ENCODE measurements around the gene CDK5RAP2. TPM values are rescaled to one million over a fixed set of nuclear protein-coding genes. Genes with fewer than 3 reads are reported as not detected.

The CDK5RAP2 gene
- total and polyA plus RNA-seq, 10 donors = 19.5 to 93.7 (median 61.9) TPM

DNA sequence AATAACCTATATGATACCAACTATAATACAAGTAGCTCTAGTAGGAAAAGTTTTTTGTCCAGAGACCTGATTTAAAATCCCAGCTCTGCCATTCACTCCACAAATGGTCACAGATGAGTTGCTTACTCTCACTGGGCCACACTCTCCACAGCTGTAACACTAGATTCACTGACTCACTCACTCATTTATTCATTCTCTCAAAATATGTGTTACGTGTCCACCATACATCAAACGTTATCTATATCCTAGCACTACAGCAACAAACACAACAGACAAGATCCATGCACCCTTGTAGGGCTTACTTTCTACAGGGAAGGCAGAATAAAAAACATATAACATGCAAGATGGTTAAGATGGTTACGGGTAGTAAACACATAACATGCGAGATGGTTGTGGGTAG is 146.3 kb downstream of the CDK5RAP2 start:
- peaks cover 0 to 34% (median 2%) of the 10 kb centered on the region in 6 donors for H3K4me1 ChIP-seq

DNA sequence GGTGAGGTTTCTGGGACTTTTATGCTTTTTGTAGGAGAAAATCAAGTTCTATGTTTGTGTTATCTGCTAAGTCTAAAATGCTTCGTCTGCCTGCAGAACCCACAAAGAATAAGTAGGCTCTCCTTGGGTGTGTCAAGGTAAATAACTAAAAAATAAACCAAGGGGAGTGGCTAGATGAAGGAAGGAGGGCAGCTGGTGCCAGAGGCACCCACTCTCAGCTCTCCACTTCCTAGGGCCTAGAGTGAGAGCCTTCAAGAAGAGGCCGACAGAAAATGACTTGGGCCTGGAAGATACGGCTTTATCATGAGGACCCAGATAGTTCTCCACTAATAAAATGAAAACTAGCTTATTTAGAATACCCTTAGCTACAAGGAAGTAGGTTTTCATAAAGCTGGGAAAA is 147.4 kb downstream of the CDK5RAP2 start:
- H3K27me3 ChIP-seq (replicated peaks in 1 of 7) = no peaks in the 10 kb centered on the region
- intact Hi-C loops (cut with DNase I; ENCODE audit: low total_unique reads) = no loop called here
- peaks cover 0 to 38% (median 18%) of the 10 kb centered on the region in 6 donors for H3K36me3 ChIP-seq
- DNase-seq = no peak
- peaks cover 0 to 23% (median 2%) of the 10 kb centered on the region in 6 donors for H3K4me1 ChIP-seq
- peak overlapping the region in 1 of 8 donors; percentile 10 for H3K27ac ChIP-seq
- no peaks in the 10 kb centered on the region for H3K9me3 ChIP-seq
- H3K4me3 ChIP-seq = no peak overlapping the region
- WGBS, 5 donors = 85 to 95% (median 89%) methylated on average over 3 of the region's 3 CpGs
- no peak for TF ChIP-seq POLR2AphosphoS5 (IDR thresholded peaks at IDR 0.05)
- TF ChIP-seq, protein P1, sequence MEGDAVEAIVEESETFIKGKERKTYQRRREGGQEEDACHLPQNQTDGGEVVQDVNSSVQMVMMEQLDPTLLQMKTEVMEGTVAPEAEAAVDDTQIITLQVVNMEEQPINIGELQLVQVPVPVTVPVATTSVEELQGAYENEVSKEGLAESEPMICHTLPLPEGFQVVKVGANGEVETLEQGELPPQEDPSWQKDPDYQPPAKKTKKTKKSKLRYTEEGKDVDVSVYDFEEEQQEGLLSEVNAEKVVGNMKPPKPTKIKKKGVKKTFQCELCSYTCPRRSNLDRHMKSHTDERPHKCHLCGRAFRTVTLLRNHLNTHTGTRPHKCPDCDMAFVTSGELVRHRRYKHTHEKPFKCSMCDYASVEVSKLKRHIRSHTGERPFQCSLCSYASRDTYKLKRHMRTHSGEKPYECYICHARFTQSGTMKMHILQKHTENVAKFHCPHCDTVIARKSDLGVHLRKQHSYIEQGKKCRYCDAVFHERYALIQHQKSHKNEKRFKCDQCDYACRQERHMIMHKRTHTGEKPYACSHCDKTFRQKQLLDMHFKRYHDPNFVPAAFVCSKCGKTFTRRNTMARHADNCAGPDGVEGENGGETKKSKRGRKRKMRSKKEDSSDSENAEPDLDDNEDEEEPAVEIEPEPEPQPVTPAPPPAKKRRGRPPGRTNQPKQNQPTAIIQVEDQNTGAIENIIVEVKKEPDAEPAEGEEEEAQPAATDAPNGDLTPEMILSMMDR (IDR thresholded peaks at IDR 0.05 in 8 of 11, conservative IDR thresholded peaks at IDR 0.05 in 3 of 11) = no peak
- TF ChIP-seq POLR2A (IDR thresholded peaks at IDR 0.05) = no peak

More for the DNA sequence above, 146.3 kb downstream of the CDK5RAP2 start:
- H3K4me3 ChIP-seq = no peak overlapping the region
- no peak for TF ChIP-seq POLR2AphosphoS5 (IDR thresholded peaks at IDR 0.05)
- no peak for TF ChIP-seq POLR2A (IDR thresholded peaks at IDR 0.05)
- TF ChIP-seq, protein P1 (IDR thresholded peaks at IDR 0.05 in 8 of 11, conservative IDR thresholded peaks at IDR 0.05 in 3 of 11) = no peak
- 93 to 98% (median 95%) methylated on average over 4 of the region's 4 CpGs for WGBS, 5 donors
- intact Hi-C loops (cut with DNase I; ENCODE audit: low total_unique reads) = no loop called here
- peaks cover 0 to 49% (median 23%) of the 10 kb centered on the region in 6 donors for H3K36me3 ChIP-seq
- H3K27ac ChIP-seq = no peak overlapping the region
- DNase-seq = no peak
- no peaks in the 10 kb centered on the region for H3K27me3 ChIP-seq (replicated peaks in 1 of 7)
- no peaks in the 10 kb centered on the region for H3K9me3 ChIP-seq

DNA sequence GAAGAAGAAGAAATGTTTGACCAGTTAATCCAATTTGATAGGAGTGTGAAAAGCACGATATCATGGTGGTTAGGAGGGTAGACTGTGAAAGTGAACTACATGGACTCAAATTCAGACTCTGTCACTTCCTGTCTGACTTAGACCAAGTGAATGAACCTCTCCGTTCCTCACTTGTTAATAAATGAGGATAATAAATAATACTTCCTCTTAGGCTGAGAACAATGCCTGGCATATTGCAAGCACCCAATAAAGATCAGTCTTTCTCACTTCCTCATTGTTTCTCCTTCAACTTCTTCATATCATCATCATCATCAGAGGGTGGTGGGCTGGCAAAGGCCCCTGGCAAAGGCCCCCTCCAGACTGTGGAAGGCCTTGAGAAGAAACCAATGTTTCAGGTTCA is 148.7 kb downstream of the CDK5RAP2 start:
- TF ChIP-seq, protein P1 (IDR thresholded peaks at IDR 0.05 in 8 of 11, conservative IDR thresholded peaks at IDR 0.05 in 3 of 11) = no peak
- TF ChIP-seq POLR2A (IDR thresholded peaks at IDR 0.05) (no peak), POLR2AphosphoS5 (IDR thresholded peaks at IDR 0.05) (no peak)
- no peak for DNase-seq
- Histone ChIP-seq H3K4me3 (no peak overlapping the region), H3K9me3 (no peaks in the 10 kb centered on the region), H3K27ac (peak overlapping the region in 3 of 8 donors; percentile 42 to 62 (median 52)), H3K36me3 (peaks cover 0 to 38% (median 9%) of the 10 kb centered on the region in 6 donors), H3K4me1 (peaks cover 0 to 11% (median 2%) of the 10 kb centered on the region in 6 donors), H3K27me3 (replicated peaks in 1 of 7) (no peaks in the 10 kb centered on the region)
- 45 to 57% (median 48%) methylated on average over 2 of the region's 2 CpGs for WGBS, 5 donors
- intact Hi-C loops (cut with DNase I; ENCODE audit: low total_unique reads) = no loop called here

DNA sequence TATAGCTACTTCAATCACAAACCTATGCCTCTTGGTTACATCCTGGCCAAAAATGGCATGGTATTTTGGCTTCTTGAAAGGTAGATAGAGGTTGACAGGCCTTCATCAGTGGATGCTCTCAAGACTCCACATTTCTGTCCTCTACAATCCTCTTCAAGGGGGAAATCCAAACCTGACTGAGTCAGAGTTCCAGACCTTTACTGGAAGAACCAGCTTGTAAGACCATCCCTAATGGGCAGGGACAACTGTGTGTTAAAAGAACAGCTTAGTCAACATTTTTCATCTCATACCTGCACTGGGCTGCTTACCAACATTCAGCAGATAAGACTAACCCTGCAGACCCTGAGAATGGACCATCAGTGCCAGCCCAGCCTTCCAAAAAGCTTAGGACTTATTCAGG is 155.7 kb downstream of the CDK5RAP2 start:
- H3K27ac ChIP-seq = no peak overlapping the region
- intact Hi-C loops (cut with DNase I; ENCODE audit: low total_unique reads) = no loop called here
- no peaks in the 10 kb centered on the region for H3K9me3 ChIP-seq
- TF ChIP-seq POLR2A (IDR thresholded peaks at IDR 0.05) (no peak), POLR2AphosphoS5 (IDR thresholded peaks at IDR 0.05) (no peak)
- TF ChIP-seq, protein P1 (IDR thresholded peaks at IDR 0.05 in 8 of 11, conservative IDR thresholded peaks at IDR 0.05 in 3 of 11) = no peak
- H3K4me1 ChIP-seq = no peaks in the 10 kb centered on the region
- H3K36me3 ChIP-seq = peaks cover 0 to 83% (median 41%) of the 10 kb centered on the region in 6 donors
- H3K4me3 ChIP-seq = no peak overlapping the region
- H3K27me3 ChIP-seq (replicated peaks in 1 of 7) = no peaks in the 10 kb centered on the region
- no peak for DNase-seq

All from spleen (tissue), 11 donors.